Neural cell (in vitro differentiated cells): ENCODE measurements around the gene IFI27. TPM values are rescaled to one million over a fixed set of nuclear protein-coding genes. Genes with fewer than 3 reads are reported as not detected.
"Not testable (repeated sequence)": the region's sequence is repeated elsewhere in the genome, so short reads cannot be mapped to it uniquely, and the experiment has no call there.

Experiments used
- H2AFZ ChIP-seq: fragments of 200-600, 300-800 bp; sonication (generic), shearing (Covaris generic); 2 replicates; pipeline ENCODE4 v1.6.0; 2014; ENCODE audit warnings: low read depth, mild to moderate bottlenecking, antibody characterized with exemption, low read length, moderate library complexity
- H3F3A ChIP-seq: fragments of 200-600 bp; shearing (Covaris generic); 2 replicates; pipeline ENCODE4 v1.6.1; 2016; ENCODE audit warnings: mild to moderate bottlenecking, moderate library complexity, mixed read lengths, antibody characterized with exemption, low read length; ENCODE audit not compliant: insufficient read depth, poor library complexity, severe bottlenecking
- H3K27ac ChIP-seq: fragments of 200-600, 300-800 bp; sonication (generic), shearing (Covaris generic); 2 replicates; pipeline ENCODE4 v1.5.1; 2014; ENCODE audit warnings: mild to moderate bottlenecking, low read length, moderate library complexity
- H3K27me3 ChIP-seq: fragments of 300-800, 200-600 bp; sonication (generic), shearing (Covaris generic); 2 replicates; pipeline ENCODE4 v1.6.0; 2014; ENCODE audit warnings: mild to moderate bottlenecking, low read depth, low read length, moderate library complexity; ENCODE audit not compliant: insufficient read depth
- H3K36me3 ChIP-seq: fragments of 300-800, 200-600 bp; sonication (generic), shearing (Covaris generic); 2 replicates; pipeline ENCODE4 v1.5.1; 2014; ENCODE audit warnings: mild to moderate bottlenecking, antibody characterized with exemption, low read length, moderate library complexity; ENCODE audit not compliant: insufficient read depth
- H3K4me2 ChIP-seq: fragments of 300-800, 200-600 bp; sonication (generic), shearing (Covaris generic); 2 replicates; pipeline ENCODE4 v1.6.0; 2014; ENCODE audit warnings: mild to moderate bottlenecking, low read length
- H3K4me3 ChIP-seq: fragments of 300-800, 200-600 bp; sonication (generic), shearing (Covaris generic); 2 replicates; pipeline ENCODE4 v1.5.1; 2014; ENCODE audit warnings: mild to moderate bottlenecking, low read length, moderate library complexity
- H3K79me2 ChIP-seq: fragments of 200-600 bp; shearing (Covaris generic); replicated peaks from 2 replicates; pipeline ENCODE4 v1.6.0; 2014; ENCODE audit warnings: mild to moderate bottlenecking, low read length, moderate library complexity; ENCODE audit not compliant: insufficient read depth
- H3K9ac ChIP-seq: fragments of 300-800, 200-600 bp; sonication (generic), shearing (Covaris generic); 2 replicates; pipeline ENCODE4 v1.6.1; 2016; ENCODE audit warnings: mild to moderate bottlenecking, low read length, mixed read lengths
- H3K9me2 ChIP-seq: fragments of 200-600 bp; shearing (Covaris generic); 2 replicates; pipeline ENCODE4 v1.6.1; 2016; ENCODE audit warnings: mild to moderate bottlenecking, low read length, mixed read lengths; ENCODE audit not compliant: insufficient read depth
- H3K9me3 ChIP-seq: fragments of 200-600, 300-800 bp; sonication (generic), shearing (Covaris generic); 2 replicates; pipeline ENCODE4 v1.6.1; 2016; ENCODE audit warnings: mild to moderate bottlenecking, mixed run types, low read length, moderate library complexity, mixed read lengths
- H4K20me1 ChIP-seq: fragments of 200-600 bp; shearing (Covaris generic); 2 replicates; pipeline ENCODE4 v1.6.1; 2016; ENCODE audit warnings: mild to moderate bottlenecking, mixed run types; ENCODE audit not compliant: insufficient read depth
- EP300 ChIP-seq: fragments of 450-650 bp; conservative IDR thresholded peaks from 2 replicates; pipeline ENCODE4 v1.6.1; 2014; ENCODE audit warnings: antibody characterized with exemption, mild to moderate bottlenecking, moderate library complexity; ENCODE audit not compliant: poor library complexity, severe bottlenecking
- EZH2 ChIP-seq: fragments of 200-600, 300-800 bp; shearing (Covaris generic), sonication (generic); IDR thresholded peaks from 2 replicates; pipeline ENCODE4 v1.6.1; 2014; ENCODE audit warnings: antibody characterized with exemption, low read length, borderline replicate concordance, mild to moderate bottlenecking; ENCODE audit not compliant: insufficient read depth, poor library complexity, severe bottlenecking
- MXI1 ChIP-seq: fragments of 450-650 bp; conservative IDR thresholded peaks from 2 replicates; pipeline ENCODE4 v1.6.1; 2014; ENCODE audit warnings: antibody characterized with exemption, mild to moderate bottlenecking; ENCODE audit not compliant: poor library complexity, severe bottlenecking
- POLR2AphosphoS5 ChIP-seq: IDR thresholded peaks from 2 replicates; pipeline ENCODE4 v1.6.1; 2012
- RAD21 ChIP-seq: fragments of 450-650 bp; conservative IDR thresholded peaks from 2 replicates; pipeline ENCODE4 v1.6.1; 2014; ENCODE audit warnings: antibody characterized with exemption, mild to moderate bottlenecking, moderate library complexity
- SMC3 ChIP-seq: fragments of 450-650 bp; conservative IDR thresholded peaks from 2 replicates; pipeline ENCODE4 v1.6.1; 2014; ENCODE audit warnings: antibody characterized with exemption, mild to moderate bottlenecking, moderate library complexity; ENCODE audit not compliant: poor library complexity
- TAF1 ChIP-seq: IDR thresholded peaks from 2 replicates; pipeline ENCODE4 v1.6.1; 2012; ENCODE audit warnings: low read depth
- polyA plus RNA-seq: library from polyadenylated mRNA; depleted of rRNA; stranded (reverse); fragments of >200 nt; gene quantifications from 2 replicates; pipeline ENCODE4 v1.2.3, GENCODE V29; 2014
- TF ChIP-seq, protein P1 (sequence below): IDR thresholded peaks from 2 replicates; pipeline ENCODE4 v1.6.1; 2012; ENCODE audit warnings: borderline replicate concordance
- TF ChIP-seq, protein P2 (sequence below): fragments of 450-650 bp; IDR thresholded peaks from 2 replicates; pipeline ENCODE4 v1.5.1; 2014; ENCODE audit warnings: antibody characterized with exemption, mild to moderate bottlenecking, moderate library complexity; ENCODE audit not compliant: poor library complexity, severe bottlenecking

IFI27 gene
- polyA plus RNA-seq, 1 donor from 2014 or later: 2.2 TPM

DNA sequence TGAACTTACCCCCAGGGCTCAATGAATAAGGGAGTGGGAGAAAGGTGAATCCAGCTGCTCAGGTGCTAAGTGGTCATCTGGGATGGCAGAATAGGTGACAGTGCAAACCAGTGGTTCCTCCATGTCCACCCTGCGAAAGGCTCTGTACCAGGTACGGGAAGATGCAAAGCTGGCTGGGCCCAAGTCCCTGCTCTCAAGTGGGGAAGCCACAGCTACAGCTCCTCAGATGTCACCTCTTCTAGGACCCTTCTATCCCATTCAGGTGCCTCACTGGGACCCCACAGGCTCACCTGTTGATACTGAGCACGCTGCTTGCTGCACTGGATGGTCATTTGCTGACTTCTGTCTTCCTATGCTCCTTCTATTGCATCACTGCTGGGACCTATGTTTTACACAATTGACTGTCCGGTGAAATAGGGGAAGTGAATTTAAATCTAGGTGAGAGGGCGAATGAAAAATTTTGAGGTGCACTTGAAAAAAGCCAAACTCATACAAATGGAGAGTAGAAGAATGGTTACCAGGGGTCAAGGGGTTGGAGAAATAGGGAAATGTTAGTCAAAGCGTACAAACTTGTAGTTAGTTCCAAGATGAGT, 43.3 kb downstream of the IFI27 start:
- H3K4me2 ChIP-seq: no peak overlapping the region
- no peak overlapping the region for H3K9ac ChIP-seq
- no peaks in the 10 kb centered on the region for H3K36me3 ChIP-seq
- TF ChIP-seq RAD21: no peak
- TF ChIP-seq, protein P1, sequence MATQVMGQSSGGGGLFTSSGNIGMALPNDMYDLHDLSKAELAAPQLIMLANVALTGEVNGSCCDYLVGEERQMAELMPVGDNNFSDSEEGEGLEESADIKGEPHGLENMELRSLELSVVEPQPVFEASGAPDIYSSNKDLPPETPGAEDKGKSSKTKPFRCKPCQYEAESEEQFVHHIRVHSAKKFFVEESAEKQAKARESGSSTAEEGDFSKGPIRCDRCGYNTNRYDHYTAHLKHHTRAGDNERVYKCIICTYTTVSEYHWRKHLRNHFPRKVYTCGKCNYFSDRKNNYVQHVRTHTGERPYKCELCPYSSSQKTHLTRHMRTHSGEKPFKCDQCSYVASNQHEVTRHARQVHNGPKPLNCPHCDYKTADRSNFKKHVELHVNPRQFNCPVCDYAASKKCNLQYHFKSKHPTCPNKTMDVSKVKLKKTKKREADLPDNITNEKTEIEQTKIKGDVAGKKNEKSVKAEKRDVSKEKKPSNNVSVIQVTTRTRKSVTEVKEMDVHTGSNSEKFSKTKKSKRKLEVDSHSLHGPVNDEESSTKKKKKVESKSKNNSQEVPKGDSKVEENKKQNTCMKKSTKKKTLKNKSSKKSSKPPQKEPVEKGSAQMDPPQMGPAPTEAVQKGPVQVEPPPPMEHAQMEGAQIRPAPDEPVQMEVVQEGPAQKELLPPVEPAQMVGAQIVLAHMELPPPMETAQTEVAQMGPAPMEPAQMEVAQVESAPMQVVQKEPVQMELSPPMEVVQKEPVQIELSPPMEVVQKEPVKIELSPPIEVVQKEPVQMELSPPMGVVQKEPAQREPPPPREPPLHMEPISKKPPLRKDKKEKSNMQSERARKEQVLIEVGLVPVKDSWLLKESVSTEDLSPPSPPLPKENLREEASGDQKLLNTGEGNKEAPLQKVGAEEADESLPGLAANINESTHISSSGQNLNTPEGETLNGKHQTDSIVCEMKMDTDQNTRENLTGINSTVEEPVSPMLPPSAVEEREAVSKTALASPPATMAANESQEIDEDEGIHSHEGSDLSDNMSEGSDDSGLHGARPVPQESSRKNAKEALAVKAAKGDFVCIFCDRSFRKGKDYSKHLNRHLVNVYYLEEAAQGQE: no peak
- no peaks in the 10 kb centered on the region for H3K79me2 ChIP-seq
- no peak overlapping the region for H3K4me3 ChIP-seq
- no peaks in the 10 kb centered on the region for H3K9me2 ChIP-seq
- H3F3A ChIP-seq: no peaks in the 10 kb centered on the region
- H3K27me3 ChIP-seq: no peaks in the 10 kb centered on the region
- no peak overlapping the region for H3K27ac ChIP-seq
- H4K20me1 ChIP-seq: no peaks in the 10 kb centered on the region
- no peaks in the 10 kb centered on the region for H3K9me3 ChIP-seq
- H2AFZ ChIP-seq: no peak overlapping the region

DNA sequence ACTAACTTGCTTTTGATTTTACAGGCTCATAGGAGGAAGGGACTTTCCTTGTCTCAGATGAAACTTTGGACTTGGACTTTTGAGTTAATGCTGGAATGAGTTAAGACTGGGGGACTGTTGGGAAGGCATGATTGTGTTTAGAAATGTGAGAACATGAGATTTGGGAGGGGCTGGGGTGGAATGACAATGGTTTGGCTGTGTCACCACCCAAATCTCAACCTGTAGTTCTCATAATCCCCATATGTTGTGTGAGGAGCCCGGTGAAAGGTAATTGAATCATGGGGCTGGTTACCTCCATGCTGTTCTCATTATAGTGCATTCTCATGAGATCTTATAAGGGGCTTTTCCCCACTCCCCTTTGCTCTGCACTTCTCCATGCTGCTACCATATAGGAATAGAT, 45.6 kb downstream of the IFI27 start:
- H3K4me2 ChIP-seq, H3K9ac ChIP-seq, H3K4me3 ChIP-seq, H3K9me2 ChIP-seq, H2AFZ ChIP-seq, H3K27ac ChIP-seq, H3K27me3 ChIP-seq, H3K36me3 ChIP-seq, H3K9me3 ChIP-seq, H3F3A ChIP-seq, H4K20me1 ChIP-seq, H3K79me2 ChIP-seq: not testable (repeated sequence)

DNA sequence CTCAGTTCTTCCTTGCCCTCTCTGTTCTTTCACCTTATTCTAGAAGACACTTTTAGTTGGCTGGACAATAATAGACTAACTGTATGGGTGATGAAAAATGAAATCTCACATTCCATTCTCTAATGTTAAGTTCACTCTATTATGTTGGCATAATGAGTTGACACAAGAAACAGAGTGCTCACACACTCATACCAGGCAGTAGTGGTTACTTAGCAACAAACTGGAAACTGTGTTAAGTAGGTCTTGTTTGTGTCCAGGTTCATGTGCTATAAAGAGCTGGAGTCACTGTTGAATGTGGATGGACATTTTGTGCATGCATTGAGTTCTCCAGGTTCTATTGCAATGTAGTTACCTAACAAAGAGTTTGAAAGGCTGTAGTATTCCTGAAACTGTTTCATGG, 46.7 kb downstream of the IFI27 start:
- Histone ChIP-seq H3K27me3 (no peaks in the 10 kb centered on the region), H3K36me3 (no peaks in the 10 kb centered on the region), H4K20me1 (no peaks in the 10 kb centered on the region), H3K9me2 (no peaks in the 10 kb centered on the region), H3K9me3 (no peaks in the 10 kb centered on the region), H3K79me2 (no peaks in the 10 kb centered on the region), H3F3A (no peaks in the 10 kb centered on the region), H3K27ac (no peak overlapping the region), H3K4me3 (no peak overlapping the region), H2AFZ (no peak overlapping the region), H3K4me2 (no peak overlapping the region), H3K9ac (no peak overlapping the region)
- TF ChIP-seq, protein P2, sequence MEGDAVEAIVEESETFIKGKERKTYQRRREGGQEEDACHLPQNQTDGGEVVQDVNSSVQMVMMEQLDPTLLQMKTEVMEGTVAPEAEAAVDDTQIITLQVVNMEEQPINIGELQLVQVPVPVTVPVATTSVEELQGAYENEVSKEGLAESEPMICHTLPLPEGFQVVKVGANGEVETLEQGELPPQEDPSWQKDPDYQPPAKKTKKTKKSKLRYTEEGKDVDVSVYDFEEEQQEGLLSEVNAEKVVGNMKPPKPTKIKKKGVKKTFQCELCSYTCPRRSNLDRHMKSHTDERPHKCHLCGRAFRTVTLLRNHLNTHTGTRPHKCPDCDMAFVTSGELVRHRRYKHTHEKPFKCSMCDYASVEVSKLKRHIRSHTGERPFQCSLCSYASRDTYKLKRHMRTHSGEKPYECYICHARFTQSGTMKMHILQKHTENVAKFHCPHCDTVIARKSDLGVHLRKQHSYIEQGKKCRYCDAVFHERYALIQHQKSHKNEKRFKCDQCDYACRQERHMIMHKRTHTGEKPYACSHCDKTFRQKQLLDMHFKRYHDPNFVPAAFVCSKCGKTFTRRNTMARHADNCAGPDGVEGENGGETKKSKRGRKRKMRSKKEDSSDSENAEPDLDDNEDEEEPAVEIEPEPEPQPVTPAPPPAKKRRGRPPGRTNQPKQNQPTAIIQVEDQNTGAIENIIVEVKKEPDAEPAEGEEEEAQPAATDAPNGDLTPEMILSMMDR: no peak
- TF ChIP-seq MXI1: no peak
- no peak for TF ChIP-seq POLR2AphosphoS5
- TF ChIP-seq TAF1: no peak
- no peak for TF ChIP-seq EZH2
- TF ChIP-seq RAD21: no peak
- TF ChIP-seq EP300: no peak
- TF ChIP-seq, protein P1: no peak
- no peak for TF ChIP-seq SMC3
